ENCODE data around the gene SLAMF1. TPM values are rescaled to one million over a fixed set of nuclear protein-coding genes. Genes with fewer than 3 reads are reported as not detected.

The SLAMF1 gene
- total and polyA plus RNA-seq, 2 of the 13 experiments (the other 11 are each of a cell fraction or from before 2014, with no cell fraction given), result not detected

DNA sequence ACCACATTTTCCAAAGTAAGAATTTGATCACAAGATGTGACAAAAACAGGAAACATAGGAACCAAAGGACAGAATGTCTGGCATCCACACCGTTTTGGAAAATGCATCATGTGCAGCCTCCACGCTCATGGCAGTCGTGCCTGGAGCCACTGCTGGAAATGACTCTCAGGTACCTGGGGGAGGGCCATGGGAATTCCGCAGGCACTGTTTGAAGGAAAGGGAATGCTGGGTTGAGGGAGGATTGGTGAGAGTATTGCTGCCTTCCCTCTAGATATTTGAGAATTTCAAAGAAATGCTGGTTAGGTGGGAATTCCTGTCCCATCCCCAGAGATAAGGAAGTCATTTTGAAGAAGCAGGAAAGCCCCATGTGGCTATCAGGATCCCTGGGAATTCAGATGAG is 10.8 kb downstream of the SLAMF1 start:
- no peak for TF ChIP-seq AGO1 (IDR thresholded peaks at IDR 0.05; ENCODE audit: low read depth, low read length, poor library complexity, severe bottlenecking)
- no peak for TF ChIP-seq NFIC (IDR thresholded peaks at IDR 0.05; ENCODE audit: low read length)
- TF ChIP-seq ZNF607 (CRISPR knock-in tag; IDR thresholded peaks at IDR 0.05; ENCODE audit: borderline replicate concordance), result no peak
- no peak for TF ChIP-seq ZNF251 (CRISPR knock-in tag; IDR thresholded peaks at IDR 0.05)
- H3K4me3 ChIP-seq (replicated peaks in 1 of 3; ENCODE audit: insufficient read depth in 1 of 3, low read depth in 2 of 3, low read length in 3 of 3), result no peak overlapping the region
- BruUV-seq (replicated peaks), result no TSS peak
- H3K79me2 ChIP-seq (ENCODE audit: insufficient read depth, low read length), result no peaks in the 10 kb centered on the region
- 57% methylated on average over 4 of the region's 4 CpGs for WGBS (ENCODE audit: low lambda C conversion rate)
- H4K20me1 ChIP-seq (ENCODE audit: insufficient read depth, low read length), result no peaks in the 10 kb centered on the region
- in situ Hi-C loops (cut with HindIII; ENCODE audit: extremely low pct_ligation_motif_present, low pct_unique_long_range_greater_than_20kb) (no loop called here), intact Hi-C loops (cut with micrococcal nuclease; ENCODE audit: unreplicated experiment) (no loop called here)
- FAIRE-seq (no peak), ATAC-seq (no peak), DNase-seq (ENCODE audit: low spot score) (no peak)
- POLR2A ChIA-PET, result no interaction called here
- 0 out of 5 replicates have a peak, but pooled peaks cover 0 to 1% of the 10 kb centered on the region in 2 experiments for H3K27me3 ChIP-seq (ENCODE audit: control insufficient read depth in 1 of 2, insufficient read depth in 2 of 2, low read length in 2 of 2)
- no peak overlapping the region for H3K27ac ChIP-seq (ENCODE audit: extremely low read length, insufficient read depth, low read length)
- peaks cover 28% of the 10 kb centered on the region for H3K4me1 ChIP-seq (ENCODE audit: insufficient read depth, low read length)
- H3K9me3 ChIP-seq (ENCODE audit: low read length), result no peaks in the 10 kb centered on the region
- no peak overlapping the region for H2AFZ ChIP-seq (ENCODE audit: low read length)
- H3K9ac ChIP-seq (ENCODE audit: insufficient read depth, low read depth, low read length), result no peak overlapping the region
- H3K36me3 ChIP-seq (replicated peaks in 1 of 2; ENCODE audit: control insufficient read depth in 1 of 2, insufficient read depth in 2 of 2, low read length in 2 of 2), result no peaks in the 10 kb centered on the region
- CTCF ChIA-PET (ENCODE audit: low intra/inter-chr PET ratio, low total read pairs), result no interaction called here
- no peak overlapping the region for H3K4me2 ChIP-seq (ENCODE audit: low read depth, low read length)

DNA sequence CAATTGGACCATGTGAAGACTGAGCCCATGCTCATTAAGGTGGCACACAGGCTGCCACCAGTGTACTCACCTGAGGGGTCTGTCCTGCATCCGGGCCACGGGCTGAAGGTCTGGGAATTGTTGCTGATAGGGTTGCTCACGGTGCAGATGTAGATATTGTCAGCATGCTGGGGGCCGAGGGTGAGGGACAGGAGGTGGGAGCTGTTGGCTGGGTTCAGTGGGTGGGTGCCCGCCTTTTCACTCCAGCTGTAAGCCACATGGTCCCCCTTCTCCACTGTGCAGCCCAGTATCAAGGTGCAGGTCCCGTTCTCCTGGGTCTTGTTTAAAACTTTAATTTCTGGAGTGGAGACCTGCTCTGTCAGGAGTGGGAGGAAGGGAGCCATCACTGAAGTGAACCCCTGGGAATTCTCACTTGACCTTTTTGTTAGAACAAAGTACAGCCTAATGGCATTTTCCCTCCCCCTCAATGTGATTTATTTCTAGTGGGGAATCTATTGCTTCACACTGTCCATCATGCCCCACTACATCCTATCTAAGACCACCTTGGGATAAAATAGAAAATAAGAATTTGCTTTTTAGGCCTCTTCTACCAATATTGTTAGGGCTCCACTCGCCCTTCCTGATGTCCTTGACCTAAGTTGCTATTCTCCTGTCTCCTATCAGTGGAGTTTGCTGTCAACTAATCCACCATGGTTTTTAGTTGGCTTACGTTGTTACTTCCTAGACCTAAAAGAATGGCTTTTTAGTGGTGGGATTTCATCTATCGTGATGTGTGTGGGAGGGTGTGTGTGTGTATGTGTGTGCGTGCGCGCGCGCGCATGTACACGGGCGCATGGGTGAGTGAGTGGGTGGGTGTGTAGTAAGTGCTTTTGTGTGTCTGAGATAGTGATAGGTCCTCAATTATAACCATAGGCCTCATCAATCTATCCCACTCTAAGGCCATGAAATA is 12.0 kb downstream of the SLAMF1 start:
- Histone ChIP-seq H3K9me3 (ENCODE audit: low read length) (no peaks in the 10 kb centered on the region), H3K4me3 (replicated peaks in 1 of 3; ENCODE audit: insufficient read depth in 1 of 3, low read depth in 2 of 3, low read length in 3 of 3) (no peak overlapping the region), H3K4me1 (ENCODE audit: insufficient read depth, low read length) (peaks cover 26% of the 10 kb centered on the region), H3K36me3 (replicated peaks in 1 of 2; ENCODE audit: control insufficient read depth in 1 of 2, insufficient read depth in 2 of 2, low read length in 2 of 2) (no peaks in the 10 kb centered on the region), H4K20me1 (ENCODE audit: insufficient read depth, low read length) (no peaks in the 10 kb centered on the region), H3K27me3 (ENCODE audit: control insufficient read depth in 1 of 2, insufficient read depth in 2 of 2, low read length in 2 of 2) (0 out of 5 replicates have a peak, but pooled peaks cover 0 to 1% of the 10 kb centered on the region in 2 experiments), H3K9ac (ENCODE audit: insufficient read depth, low read depth, low read length) (no peak overlapping the region), H3K27ac (ENCODE audit: extremely low read length, insufficient read depth, low read length) (no peak overlapping the region), H3K79me2 (ENCODE audit: insufficient read depth, low read length) (no peaks in the 10 kb centered on the region), H2AFZ (ENCODE audit: low read length) (no peak overlapping the region), H3K4me2 (ENCODE audit: low read depth, low read length) (no peak overlapping the region)
- CTCF ChIA-PET (ENCODE audit: low intra/inter-chr PET ratio, low total read pairs), result no interaction called here
- DNase-seq (ENCODE audit: low spot score) (no peak), ATAC-seq (no peak), FAIRE-seq (no peak)
- intact Hi-C loops (cut with micrococcal nuclease; ENCODE audit: unreplicated experiment) (no loop called here), in situ Hi-C loops (cut with HindIII; ENCODE audit: extremely low pct_ligation_motif_present, low pct_unique_long_range_greater_than_20kb) (no loop called here)
- TF ChIP-seq ZNF17 (CRISPR knock-in tag; IDR thresholded peaks at IDR 0.05), result no peak
- TF ChIP-seq ZNF816 (CRISPR knock-in tag; IDR thresholded peaks at IDR 0.05; ENCODE audit: borderline replicate concordance), result no peak
- TF ChIP-seq RXRB (CRISPR knock-in tag; IDR thresholded peaks at IDR 0.05; ENCODE audit: borderline replicate concordance), result no peak
- no peak for TF ChIP-seq AHR (CRISPR knock-in tag; IDR thresholded peaks at IDR 0.05)
- no peak for TF ChIP-seq ZNF772 (CRISPR knock-in tag; IDR thresholded peaks at IDR 0.05)
- TF ChIP-seq ZNF292 (CRISPR knock-in tag; IDR thresholded peaks at IDR 0.05; ENCODE audit: borderline replicate concordance, low read depth), result no peak
- no peak for TF ChIP-seq HCFC1 (IDR thresholded peaks at IDR 0.05; ENCODE audit: low read depth, low read length)
- no peak for TF ChIP-seq ATF7-NPFF (CRISPR knock-in tag; IDR thresholded peaks at IDR 0.05; ENCODE audit: low read depth)
- no peak for TF ChIP-seq ZNF121 (CRISPR knock-in tag; IDR thresholded peaks at IDR 0.05)
- TF ChIP-seq ELF3 (CRISPR knock-in tag; IDR thresholded peaks at IDR 0.05), result no peak
- BruUV-seq (replicated peaks), result no TSS peak
- WGBS (ENCODE audit: low lambda C conversion rate), result 60% methylated on average over 15 of the region's 17 CpGs
- POLR2A ChIA-PET, result no interaction called here
